DMS114 treated with DMSO at 0.1 percent for 48 hours (cell line): ENCODE results near the gene SSX7.
"Not testable (repeated sequence)": the region's sequence is repeated elsewhere in the genome, so short reads cannot be mapped to it uniquely, and the experiment has no call there.

ENCODE experiments used
- DNase-seq: peaks from one replicate; lab custom pipeline; 2025; ENCODE audit not compliant: unreplicated experiment; lab: John Stamatoyannopoulos, UW

Gene SSX7

GRCh38 chrX:52654800-52655199 is at the start of gene SSX7:
TSS of gene SSX7 (minus strand) at chrX:52654900. CDS start at chrX:52653472, 1,428 bp downstream.
- not testable (repeated sequence) for DNase-seq

- DNase-seq, result not testable (repeated sequence)
Observed at GRCh38 chrX:52692034-52692433, 37.3 kb upstream of the SSX7 start.

GRCh38 chrX:52662218-52662617 is 7.5 kb upstream of the SSX7 start:
- DNase-seq, result not testable (repeated sequence)

GRCh38 chrX:52655475-52655874 is 775 bp upstream of the SSX7 start:
- not testable (repeated sequence) for DNase-seq

DNA sequence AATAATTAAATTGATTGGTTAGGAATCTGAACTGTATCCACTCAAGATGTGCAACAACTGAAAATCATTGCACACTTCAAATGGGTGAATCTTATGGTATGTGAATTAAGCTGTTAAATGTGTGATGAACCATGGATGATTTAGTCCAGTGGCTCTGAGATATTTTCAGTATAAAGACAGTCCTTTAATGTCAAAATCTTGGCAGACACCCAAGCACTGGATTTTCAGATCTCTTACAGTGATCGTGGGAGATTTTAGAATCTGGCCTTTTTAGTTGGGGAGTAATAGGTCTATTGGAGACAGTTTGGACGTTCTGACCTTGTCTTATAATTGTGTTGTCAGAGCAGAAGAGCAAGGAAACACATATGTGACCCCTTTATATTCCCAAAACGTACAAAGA is 4.0 kb downstream of the SSX7 start:
- not testable (repeated sequence) for DNase-seq

- not testable (repeated sequence) for DNase-seq
Observed at GRCh38 chrX:52648956-52649355, 5.7 kb downstream of the SSX7 start.

- DNase-seq, result not testable (repeated sequence)
Observed at GRCh38 chrX:52628483-52628882, 26.2 kb downstream of the SSX7 start.

- DNase-seq, result not testable (repeated sequence)
Observed at GRCh38 chrX:52620661-52621060, 34.0 kb downstream of the SSX7 start.

- DNase-seq, result no peak
Observed at GRCh38 chrX:52608961-52609360, 45.7 kb downstream of the SSX7 start.

DNA sequence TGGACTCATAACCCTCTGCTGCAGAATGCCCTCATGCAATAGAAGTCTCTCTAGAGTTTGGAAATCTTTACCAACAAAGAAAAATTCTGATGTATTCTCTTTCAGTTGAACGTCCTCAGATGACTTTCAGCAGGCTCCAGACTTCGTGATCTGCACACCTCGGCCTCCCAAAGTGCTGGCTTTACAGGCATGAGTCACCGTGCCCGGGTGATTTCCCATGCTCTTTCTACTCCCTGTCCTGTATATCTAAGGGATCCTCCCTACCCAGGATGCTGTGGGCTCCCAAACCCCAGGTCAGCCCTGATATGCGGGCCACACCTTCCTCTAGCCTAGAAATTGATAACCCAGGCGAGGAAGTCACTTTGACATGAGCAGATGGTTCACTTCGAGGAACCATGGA is 51.5 kb downstream of the SSX7 start:
- DNase-seq, result not testable (repeated sequence)

- DNase-seq, result no peak
Observed at GRCh38 chrX:52598886-52599285, 55.8 kb downstream of the SSX7 start.

GRCh38 chrX:52594658-52595057 is 60.0 kb downstream of the SSX7 start:
- no peak for DNase-seq
